M059J (cell line): ENCODE results near the gene GRIN2A. TPM values are rescaled to one million over a fixed set of nuclear protein-coding genes. Genes with fewer than 3 reads are reported as not detected.
A peak's percentile ranks its signal among the peaks of the same experiment; 100 is the strongest.

ENCODE experiments used
- DNase-seq: peaks from one replicate; pipeline ENCODE4 v3.0.0-alpha.2; 2012; ENCODE audit warnings: low read depth
- total RNA-seq: library from RNA; depleted of rRNA; stranded (reverse); fragments of >200 nt; shearing (Covaris generic); gene quantifications from 2 replicates; pipeline ENCODE4 v1.2.3, GENCODE V29; 2014; rRNA removed

GRIN2A gene
- 8.6 and 9.8 TPM in 2 replicates for total RNA-seq

DNA sequence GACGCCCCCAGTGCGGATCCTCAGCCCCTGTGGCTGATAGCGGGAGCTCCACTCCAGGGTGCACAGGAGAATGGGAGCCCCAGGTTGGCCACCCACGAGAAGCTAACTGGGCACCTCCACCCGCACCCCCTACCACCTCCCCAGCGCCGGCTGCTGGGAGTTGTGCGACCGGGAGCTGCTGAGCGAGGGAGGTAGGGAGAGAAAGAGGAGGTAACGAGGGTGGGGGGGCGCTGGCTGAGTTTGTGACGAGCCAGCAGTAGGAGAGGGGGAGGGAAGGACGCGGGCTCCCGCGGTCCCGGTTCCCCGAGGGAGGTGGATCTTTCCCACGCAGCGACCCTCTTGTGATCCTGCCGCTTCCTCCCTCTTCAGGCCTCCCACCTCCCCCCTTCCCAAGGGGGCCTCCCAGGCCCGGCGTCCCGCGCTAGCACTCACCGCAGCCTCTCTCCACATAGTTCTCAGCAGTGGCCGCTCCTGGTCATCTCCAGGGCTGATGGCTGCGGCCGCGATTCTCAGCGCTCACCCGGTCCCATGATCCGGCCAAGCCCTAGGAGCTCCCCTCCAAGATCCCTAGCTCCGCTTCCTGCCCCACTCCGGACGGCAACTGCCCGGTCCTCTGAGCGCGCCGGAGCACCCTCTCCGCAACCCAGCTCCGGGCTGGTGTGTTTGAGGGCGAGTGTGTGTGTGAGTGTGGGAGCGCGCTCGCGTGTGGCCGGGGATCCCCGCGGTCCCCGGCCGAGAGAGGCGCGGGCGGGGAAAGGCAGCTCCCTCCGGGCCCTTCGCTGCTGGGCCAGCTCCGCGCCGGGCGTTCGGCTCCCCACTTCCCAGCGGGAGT, at the start of gene GRIN2A:
Gene GRIN2A, minus strand, starts transcription at position 207 of the 832 bp plus-strand sequence. CDS start 2,017 bp downstream, outside the sequence.
- peak; percentile 67 for DNase-seq

DNA sequence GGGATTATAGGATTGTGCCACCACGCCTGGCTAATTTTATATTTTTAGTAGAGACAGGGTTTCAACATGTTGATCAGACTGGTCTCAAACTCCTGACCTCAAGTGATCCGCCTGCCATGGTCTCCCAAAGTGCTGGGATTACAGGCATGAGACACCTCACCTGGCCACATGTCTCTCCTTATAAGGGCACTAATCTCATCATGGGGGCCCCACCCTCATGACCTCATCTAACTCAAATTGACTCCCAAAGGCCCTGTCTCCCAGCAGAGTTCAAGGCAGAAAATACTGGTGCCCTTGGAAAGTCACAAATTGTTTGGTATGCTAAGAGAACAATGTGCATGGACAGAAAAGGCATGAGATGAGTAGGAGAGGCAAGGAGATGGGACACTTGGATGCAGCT, 49.3 kb upstream of the GRIN2A start:
- no peak for DNase-seq

DNA sequence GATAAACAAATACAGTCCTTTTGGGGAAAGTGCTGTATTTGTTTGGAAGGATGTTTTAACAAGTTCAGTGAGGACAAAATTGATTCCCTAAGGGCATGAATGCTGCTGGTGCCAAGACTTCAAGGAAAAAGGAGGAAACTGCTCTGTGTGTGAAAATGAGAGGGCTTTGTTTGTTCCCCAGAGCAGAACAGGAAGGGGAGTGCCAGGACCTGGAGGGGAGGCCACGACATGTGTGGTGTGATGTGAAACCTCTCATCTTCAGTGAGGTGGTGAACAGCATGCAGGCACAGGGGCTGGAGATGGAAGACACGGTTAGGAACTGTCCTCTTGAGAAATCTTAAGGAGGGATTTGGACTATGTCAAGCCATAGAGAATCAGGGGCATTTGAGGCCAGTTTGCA, 46.6 kb upstream of the GRIN2A start:
- DNase-seq, result peak; percentile 74

DNA sequence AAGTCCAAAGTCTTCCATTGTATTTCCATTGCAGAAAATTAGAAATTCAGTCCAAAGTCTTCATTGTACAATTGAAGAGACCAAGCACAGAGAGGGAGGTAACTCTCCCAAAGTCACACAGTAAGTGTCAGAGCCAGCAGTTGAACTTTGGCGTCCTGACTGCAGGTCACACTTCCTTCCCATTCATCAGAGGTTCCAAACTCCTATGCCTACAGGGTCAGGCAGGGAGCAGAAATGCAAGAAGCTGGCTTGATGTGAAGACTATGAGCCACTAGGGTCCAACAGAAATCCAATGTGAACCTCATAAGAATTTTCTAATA, 44.7 kb upstream of the GRIN2A start:
- no peak for DNase-seq

DNA sequence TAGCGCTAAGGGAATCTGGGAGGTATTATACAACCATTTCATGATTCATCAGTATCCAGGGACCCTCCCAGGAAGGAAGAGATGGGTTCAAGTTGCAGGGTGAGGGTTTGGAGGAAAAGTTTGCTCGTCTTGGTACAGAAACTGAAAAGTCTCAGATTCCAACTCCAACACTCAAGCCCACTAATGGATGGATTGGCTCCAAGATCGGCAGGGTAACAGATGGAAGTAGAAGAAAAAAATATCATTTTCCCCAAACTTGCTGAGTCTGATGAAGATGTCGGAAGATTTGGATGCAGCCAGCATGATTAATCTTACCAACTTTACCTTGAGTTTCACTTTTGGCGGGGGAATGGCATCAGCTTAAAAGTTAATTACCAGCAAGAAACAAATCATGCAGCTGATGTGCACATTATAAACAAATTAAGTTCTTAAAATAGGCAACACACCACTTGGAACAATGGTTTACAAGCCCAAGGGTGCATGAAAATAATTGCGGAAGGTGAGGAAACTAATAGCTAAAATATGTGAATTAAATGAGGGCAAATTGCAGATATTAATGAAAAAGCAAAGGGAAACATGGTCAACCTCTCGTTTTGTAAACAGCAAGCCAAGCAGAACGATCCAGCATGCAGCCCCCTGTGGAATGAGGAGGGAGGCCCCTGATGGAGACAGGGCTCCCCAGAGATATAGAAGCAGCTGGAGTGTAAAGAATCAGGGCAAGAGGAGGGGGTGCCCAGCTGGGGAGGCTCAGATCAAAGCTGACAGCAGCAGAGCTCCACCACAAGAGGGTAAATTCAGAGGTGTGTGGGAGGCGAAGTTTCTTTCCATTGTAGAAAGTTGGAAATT, 44.1 kb upstream of the GRIN2A start:
- DNase-seq, result no peak

DNA sequence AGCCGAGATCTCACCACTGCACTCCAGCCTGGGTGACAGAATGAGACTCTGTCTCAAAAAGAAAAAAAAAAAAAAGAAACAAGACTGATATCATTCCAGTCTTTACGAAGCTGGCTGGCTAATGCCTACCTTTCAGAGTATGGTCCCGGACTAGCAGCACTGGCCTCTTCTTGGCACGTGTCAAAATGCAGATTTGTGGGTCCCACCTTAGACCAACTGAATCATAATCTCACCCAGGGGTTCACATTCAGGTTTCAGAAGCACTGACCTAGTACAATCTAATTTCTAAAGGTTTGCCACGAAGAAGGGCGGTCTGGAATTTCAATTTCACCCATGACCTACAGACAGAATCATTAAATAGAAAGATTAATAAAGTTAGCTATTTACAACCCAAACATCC, 43.4 kb upstream of the GRIN2A start:
- no peak for DNase-seq

DNA sequence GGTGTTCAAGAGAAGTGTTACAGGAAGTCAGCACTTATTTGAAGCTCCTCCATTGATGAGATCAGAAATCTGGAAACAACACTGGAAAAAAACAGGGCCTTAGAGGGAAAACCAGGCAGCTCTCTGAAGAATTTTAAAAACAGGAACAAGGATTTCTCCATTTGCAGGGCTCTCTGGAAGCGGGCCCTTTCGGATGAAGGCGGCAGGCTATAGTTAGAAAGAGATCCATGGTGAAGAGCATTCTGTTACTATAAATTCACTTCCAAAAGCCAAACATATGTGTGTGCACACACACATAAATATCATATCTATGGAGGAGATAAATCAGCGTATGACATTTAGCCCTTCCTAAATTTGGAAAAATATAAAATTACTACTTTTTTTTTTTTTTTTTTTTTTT, 42.6 kb upstream of the GRIN2A start:
- no peak for DNase-seq

DNA sequence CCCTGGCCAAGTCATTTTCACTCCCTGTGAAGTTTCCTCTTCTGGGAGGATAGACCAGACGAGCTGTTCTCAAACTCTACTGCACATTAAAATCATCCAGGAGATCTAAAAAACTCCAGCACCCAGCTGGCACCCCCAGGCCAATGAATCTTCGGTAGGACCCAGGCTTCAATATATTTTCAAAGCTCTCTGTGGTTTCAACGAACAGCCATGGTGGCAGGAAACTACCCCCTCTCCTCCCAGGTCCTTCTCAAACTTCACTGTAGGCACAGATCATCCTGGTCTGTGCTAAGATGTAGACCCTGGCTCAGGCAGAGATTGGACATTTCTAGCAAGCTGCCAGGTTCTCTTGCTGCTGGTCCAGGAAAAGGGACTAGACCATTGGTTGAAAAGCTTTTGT, 38.7 kb upstream of the GRIN2A start:
- no peak for DNase-seq

DNA sequence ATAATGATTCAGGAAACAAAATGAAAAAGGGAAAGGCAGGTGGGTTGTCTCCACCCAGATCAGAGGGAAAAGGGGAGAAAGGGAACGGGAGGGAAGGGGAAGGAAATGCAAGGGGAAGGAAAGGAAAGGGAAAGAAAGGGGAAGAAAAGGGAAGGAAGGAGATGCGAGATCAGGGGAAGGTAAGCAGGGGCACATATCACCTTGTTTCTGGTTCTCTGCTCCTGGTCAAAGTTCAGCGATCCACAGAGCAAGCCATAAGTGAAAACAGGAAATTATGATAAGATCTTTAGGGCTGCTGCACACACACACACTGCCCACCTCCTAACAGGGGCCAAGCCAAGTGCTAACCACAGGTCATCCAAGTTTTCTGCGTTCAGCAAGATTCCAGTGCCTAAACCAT, 37.5 kb upstream of the GRIN2A start:
- no peak for DNase-seq

DNA sequence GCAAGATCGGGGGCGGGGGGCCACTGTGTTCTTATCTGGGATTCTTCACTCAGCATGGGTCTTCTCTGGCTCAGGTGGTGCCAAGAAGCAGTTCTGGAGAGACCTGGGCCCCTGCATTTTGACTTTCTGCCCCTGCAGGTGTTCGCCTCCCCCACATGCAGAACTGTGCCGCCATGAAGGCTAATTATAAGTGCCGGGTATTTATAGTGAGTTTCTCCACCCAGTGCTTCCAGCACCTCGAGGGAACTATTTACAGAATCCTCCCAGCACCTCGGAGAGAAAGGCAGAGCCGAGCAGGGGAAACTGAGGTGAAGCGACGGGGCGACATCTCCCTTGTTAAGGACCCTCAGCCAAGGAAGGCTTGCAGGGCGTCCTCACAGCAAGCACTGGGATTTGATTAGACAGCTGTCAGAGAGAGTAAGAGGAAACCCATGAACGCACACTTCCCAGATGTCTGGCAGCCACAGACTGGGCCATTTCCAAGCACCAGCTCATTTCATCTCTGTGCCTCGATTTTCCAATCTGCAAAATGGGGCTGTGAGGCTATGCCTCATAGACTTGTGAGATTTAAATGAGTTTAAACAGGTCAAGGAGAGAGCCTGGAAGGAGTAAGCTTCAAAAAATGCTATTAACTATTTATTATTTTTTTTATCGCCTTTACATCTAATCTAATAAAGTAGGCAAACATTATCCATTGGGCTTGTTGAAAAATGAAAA, 36.4 kb upstream of the GRIN2A start:
- DNase-seq, result no peak

DNA sequence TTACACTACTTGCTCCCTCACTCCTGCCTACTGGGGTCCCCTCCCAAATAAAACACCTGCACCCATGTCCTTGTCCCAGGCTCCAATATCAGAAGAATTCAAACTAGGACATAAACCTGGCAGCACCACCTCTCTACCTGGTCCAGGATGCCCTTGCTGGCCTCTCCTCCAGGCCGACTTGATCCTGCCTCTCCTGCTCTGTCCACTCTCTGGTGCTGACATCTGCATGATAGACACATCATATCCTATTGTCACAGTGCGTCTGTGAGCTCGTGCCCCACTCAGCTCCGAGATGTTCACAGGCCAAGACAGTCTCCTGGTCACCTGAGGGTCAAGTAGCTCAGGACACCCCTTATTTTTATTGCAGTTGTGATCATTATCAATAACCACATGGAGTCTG, 31.5 kb upstream of the GRIN2A start:
- DNase-seq, result no peak

DNA sequence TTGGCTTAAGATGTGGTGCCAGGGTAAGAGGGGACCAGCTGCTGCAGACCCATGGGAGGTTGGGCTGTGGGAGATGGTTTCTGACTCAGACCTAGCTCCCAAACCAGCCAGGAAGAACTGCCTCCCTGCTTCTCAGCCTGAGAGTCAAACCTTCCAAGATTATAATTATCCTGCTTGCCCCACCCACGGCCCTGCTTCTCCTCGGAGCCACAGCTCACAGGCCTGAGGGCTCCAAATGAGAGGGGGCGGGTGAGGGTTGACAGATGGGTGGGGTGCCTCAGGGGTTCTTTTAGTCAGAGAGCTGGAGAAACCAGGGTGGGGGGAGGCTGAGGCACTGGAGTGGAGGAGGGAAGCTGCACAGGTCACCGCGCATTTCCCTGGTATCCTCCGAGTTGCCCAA, 28.7 kb upstream of the GRIN2A start:
- no peak for DNase-seq

DNA sequence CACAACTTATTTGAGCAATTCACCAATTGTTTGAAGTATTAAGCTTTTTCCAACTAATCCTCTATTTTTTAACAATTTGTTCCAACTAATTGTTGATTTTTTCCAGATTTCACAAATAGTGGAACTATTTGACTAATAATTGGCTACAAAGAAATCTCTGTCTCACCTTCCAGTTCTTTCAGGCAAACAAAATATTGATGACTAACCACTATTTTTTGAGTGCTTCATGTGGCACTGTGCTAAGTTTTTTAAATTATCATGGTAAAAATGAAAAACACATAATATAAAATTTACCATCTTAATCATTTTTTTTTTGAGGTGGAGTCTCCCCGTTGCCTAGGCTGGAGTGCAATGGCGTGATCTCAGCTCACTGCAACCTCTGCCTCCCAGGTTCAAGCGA, 24.6 kb upstream of the GRIN2A start:
- no peak for DNase-seq

DNA sequence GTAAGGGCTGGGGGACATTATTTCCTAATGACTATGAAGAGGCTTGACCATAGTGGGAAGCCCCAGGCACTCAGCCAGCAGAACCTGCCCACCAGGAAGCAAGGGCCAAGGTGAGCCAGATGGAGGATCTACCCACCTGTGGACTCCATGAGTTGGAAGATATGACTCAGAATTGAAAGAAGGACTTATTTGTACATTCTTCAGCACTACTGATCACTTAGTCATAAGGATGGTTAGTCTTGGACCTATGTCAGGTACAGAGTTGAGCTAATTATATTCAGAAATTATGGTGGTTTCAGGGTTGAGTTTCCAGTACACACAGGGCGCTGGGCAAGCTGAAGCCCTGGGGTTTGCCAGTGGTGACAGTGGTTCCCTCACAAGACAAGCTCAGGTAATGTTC, 24.0 kb upstream of the GRIN2A start:
- DNase-seq, result peak; percentile 60

DNA sequence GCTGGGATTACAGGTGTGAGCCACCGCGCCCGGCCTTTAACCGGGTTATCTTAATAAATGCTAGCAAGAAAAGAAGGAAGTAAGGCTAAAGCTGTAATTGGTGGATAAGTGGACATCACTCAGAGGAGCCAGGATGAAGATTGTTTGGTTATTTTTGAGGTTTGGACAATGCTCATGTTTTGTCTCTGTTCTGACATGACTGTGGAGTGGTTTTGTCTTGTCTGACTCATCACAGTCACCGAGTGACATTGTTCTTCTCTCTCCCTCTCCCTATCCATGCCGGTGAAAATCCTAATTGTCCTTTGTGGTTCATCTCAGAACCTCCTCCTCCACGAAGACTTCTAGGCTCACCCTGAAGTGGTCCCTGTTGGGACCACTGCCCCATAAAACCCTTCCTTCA, 23.5 kb upstream of the GRIN2A start:
- peak; percentile 52 for DNase-seq

DNA sequence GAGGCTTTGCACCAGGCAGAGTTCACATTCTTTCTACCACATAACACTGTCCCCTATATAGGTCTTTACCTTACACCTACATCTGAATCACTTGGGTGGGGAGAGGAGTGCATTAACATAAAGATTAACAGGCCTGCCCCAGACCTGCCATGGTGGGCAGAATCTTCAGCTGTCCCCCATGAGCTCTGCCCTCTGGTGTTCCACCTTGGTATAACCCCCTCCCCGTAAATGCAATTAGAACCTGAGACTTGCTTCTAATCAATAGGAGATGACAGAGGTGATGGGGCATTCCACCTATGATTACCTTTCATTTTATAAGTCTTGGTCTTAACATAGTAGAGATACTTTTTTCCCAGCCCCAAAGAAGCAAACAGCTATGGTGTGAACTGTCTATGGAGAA, 20.4 kb upstream of the GRIN2A start:
- no peak for DNase-seq

DNA sequence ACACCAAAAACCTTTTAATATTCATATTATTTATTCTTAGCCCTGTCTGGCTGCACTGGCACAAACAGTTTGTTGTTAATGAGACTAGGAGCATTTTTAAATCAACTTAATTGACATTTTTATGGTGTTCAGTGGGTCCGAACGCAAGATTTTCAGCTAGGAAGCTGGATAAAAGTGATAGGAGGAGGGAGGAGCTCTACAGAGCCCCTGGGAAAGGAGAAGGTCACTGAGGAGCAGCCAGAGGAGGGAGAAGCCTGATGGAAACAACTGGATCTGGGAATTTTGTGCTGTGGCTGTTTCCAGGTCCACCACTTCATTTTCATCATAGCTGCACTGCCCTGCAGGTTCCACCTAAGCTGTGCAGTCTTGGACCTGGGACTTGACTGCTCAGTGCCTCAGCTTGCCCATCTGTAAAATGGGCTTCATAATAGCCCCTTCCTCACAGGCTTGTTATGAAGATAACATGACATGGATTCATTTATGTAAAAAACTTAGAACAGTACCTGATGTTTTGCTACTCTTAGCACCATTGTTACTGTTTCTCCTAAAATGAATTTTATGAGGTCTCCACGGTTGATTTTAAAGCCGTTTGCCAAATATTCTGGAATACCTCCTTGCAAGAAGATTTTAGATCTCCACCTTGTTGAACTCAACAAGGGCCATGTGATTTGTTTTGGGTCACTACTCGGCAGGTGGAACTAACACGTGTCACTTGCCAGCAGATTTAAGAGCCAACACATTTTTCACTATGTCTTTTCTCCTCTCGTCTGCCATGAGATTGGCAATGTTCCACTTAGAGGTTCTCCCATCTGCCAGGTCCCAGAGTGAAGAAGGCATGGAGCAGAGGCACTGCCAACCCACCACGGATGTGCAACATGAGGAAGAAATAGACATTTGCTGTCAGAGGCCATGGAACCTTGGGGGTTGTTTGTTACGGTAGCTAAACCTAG, 18.7 kb upstream of the GRIN2A start:
- no peak for DNase-seq

DNA sequence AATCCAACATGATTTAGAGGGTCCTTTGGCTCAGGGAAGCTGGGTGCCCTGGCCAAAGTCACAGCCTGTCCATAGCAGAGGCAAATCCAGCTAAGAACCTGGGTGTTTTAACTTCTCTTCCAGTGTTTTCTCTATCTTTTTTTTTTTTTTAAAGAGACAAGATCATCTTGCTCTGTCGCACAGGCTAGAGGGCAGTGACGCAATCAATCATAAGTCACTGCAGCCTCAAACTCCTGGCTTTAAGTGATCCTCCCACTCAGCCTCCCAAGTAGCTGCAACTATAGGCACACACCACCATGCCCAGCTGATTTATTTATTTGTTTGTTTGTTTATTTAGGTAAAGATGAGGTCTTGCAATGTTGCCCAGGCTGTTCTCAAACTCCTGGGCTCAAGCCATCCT, 14.8 kb upstream of the GRIN2A start:
- no peak for DNase-seq

DNA sequence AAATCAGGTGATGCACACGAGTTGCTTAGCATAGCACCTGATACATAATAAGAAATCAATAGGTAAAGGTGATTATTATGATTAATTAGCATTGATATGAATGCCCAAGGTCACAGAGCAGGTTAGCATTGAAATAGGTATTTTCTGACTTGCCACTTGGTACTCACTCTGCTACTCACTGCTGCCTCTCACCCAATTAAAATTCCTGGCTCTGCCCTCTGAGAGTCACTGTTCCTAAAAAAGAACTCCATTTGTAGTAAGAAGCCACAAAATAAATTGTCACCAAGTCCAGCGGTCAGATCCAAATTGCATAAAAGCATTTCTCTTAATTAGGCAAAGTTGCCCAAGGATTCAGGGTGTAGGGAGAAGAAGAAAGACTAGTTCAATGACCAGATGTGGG, 8.9 kb upstream of the GRIN2A start:
- no peak for DNase-seq

DNA sequence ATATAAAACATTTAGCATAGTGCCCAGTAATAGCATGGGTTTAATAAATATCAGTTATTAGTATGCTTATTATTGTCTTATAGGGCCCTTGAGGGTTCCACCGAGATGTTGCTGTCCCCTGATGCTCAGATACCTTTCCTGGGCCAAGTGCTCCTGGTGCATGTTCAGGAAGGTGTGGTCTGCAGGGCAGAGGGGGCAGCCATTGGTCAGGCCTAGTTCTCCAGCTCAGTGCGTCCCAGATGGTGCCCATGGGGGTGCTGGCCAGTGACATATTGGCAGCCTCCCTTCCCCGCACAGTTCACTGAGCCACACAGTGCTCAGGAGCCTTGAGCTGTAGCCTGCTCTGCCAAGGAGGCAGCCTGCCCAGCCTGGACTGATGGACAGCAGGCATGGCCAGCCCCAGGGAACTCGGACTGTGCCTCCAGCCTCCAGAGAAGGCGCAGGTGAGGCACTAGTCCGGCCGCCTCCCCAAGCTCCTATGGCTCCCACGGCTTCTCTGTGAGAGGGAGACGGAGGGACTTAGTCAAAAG, 7.7 kb upstream of the GRIN2A start:
- DNase-seq, result no peak

DNA sequence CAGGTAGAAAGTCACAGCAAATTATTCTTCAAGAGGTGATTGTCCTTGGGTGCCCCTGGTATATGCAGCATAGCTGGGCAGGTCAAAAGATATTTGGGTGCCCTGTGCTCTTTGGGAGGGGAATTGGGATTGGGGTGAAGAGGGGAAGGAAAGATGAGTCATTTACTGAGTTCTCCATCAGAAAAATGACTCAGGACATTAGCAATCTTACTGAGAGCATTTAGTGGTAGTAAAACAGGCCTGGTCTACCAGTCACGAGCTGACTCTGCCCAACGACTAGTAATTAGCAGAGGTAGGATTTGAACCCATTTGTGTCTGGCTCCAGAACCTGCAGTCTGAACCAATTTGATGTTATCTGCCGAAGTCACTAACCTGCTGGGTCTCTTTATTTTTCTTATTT, 6.0 kb upstream of the GRIN2A start:
- DNase-seq, result peak; percentile 71
